Liver (tissue), 9 donors: ENCODE results near the gene NYAP1. TPM values are rescaled to one million over a fixed set of nuclear protein-coding genes. Genes with fewer than 3 reads are reported as not detected.

Experiments used
- DNase-seq: peaks from one replicate; pipeline ENCODE4 v3.0.0-alpha.2; 2017; ENCODE audit warnings: low spot score
- H3K27ac ChIP-seq, 2 donors: one replicate each; pipeline ENCODE4 v1.7.0; 2013; ENCODE audit warnings: inconsistent platforms in 2 of 2, low read length in 2 of 2, control low read depth in 1 of 2, low read depth in 1 of 2, mild to moderate bottlenecking in 1 of 2
- H3K27me3 ChIP-seq, 4 donors: one replicate each; pipeline versions ENCODE4 v1.6.1 to v1.7.0; 2013; ENCODE audit warnings: low read length in 3 of 4, inconsistent platforms in 1 of 4, mild to moderate bottlenecking in 1 of 4, moderate library complexity in 1 of 4; ENCODE audit not compliant: control insufficient read depth in 4 of 4, insufficient read depth in 4 of 4
- H3K36me3 ChIP-seq, 4 donors: one replicate each; pipeline versions ENCODE4 v1.6.1 to v1.7.0; 2013; ENCODE audit warnings: low read length in 3 of 4, mild to moderate bottlenecking in 3 of 4, low read depth in 1 of 4, moderate library complexity in 1 of 4; ENCODE audit not compliant: control insufficient read depth in 4 of 4, insufficient read depth in 3 of 4
- H3K4me1 ChIP-seq, 4 donors: one replicate each; pipeline versions ENCODE4 v1.6.1 to v1.7.0; 2013; ENCODE audit warnings: low read length in 3 of 4, mild to moderate bottlenecking in 3 of 4, moderate library complexity in 1 of 4; ENCODE audit not compliant: control insufficient read depth in 4 of 4, insufficient read depth in 4 of 4
- H3K4me3 ChIP-seq, 3 donors: one replicate each; pipeline versions ENCODE4 v1.6.1 to v1.7.0; 2013; ENCODE audit warnings: low read length in 3 of 3, control low read depth in 1 of 3, low read depth in 1 of 3, mild to moderate bottlenecking in 1 of 3
- H3K9ac ChIP-seq, 2 donors: one replicate each; pipeline ENCODE4 v1.7.0; 2013; ENCODE audit warnings: low read length in 2 of 2, mild to moderate bottlenecking in 2 of 2, moderate library complexity in 2 of 2, control low read depth in 1 of 2, low read depth in 1 of 2
- H3K9me3 ChIP-seq, 4 donors: one replicate each; pipeline versions ENCODE4 v1.6.1 to v1.7.0; 2013; ENCODE audit warnings: low read length in 3 of 4; ENCODE audit not compliant: control insufficient read depth in 4 of 4
- CTCF ChIP-seq: fragments of 150-350 bp; IDR thresholded peaks from 2 replicates; pipeline ENCODE4 v1.5.1; 2017; ENCODE audit warnings: improper control_type of control experiment, low read depth, low read length; ENCODE audit not compliant: missing input control
- FOXA1 ChIP-seq: IDR thresholded peaks from 2 replicates; pipeline ENCODE4 v1.6.1; 2016; ENCODE audit warnings: antibody characterized with exemption
- GABPA ChIP-seq, 2 donors: IDR thresholded peaks in 1 of 2; conservative IDR thresholded peaks in 1 of 2; 2 replicates each; pipeline ENCODE4 v1.6.1; 2016; ENCODE audit warnings: antibody characterized with exemption in 2 of 2, mild to moderate bottlenecking in 1 of 2, moderate library complexity in 1 of 2
- HNF4A ChIP-seq, 2 donors: conservative IDR thresholded peaks; 2 replicates each; pipeline ENCODE4 v1.6.1; 2016; ENCODE audit warnings: antibody characterized with exemption in 2 of 2, mild to moderate bottlenecking in 2 of 2
- HNF4G ChIP-seq: IDR thresholded peaks from 2 replicates; pipeline ENCODE4 v1.6.1; 2016; ENCODE audit warnings: antibody characterized with exemption
- JUND ChIP-seq, 2 donors: IDR thresholded peaks; 2 replicates each; pipeline ENCODE4 v1.6.1; 2016; ENCODE audit warnings: antibody characterized with exemption in 2 of 2
- NR2F2 ChIP-seq: IDR thresholded peaks from 2 replicates; pipeline ENCODE4 v1.6.1; 2016; ENCODE audit warnings: antibody characterized with exemption
- REST ChIP-seq: IDR thresholded peaks from 2 replicates; pipeline ENCODE4 v1.6.1; 2016; ENCODE audit warnings: antibody characterized with exemption, mild to moderate bottlenecking
- RXRA ChIP-seq, 2 donors: IDR thresholded peaks; 2 replicates each; pipeline ENCODE4 v1.6.1; 2017 to 2018; ENCODE audit warnings: antibody characterized with exemption in 2 of 2, mild to moderate bottlenecking in 1 of 2
- SP1 ChIP-seq: IDR thresholded peaks from 2 replicates; pipeline ENCODE4 v1.6.1; 2018; ENCODE audit warnings: antibody characterized with exemption, mild to moderate bottlenecking
- TAF1 ChIP-seq: conservative IDR thresholded peaks from 2 replicates; pipeline ENCODE4 v1.6.1; 2016; ENCODE audit warnings: antibody characterized with exemption, mild to moderate bottlenecking
- YY1 ChIP-seq: IDR thresholded peaks from 2 replicates; pipeline ENCODE4 v1.6.1; 2016; ENCODE audit warnings: antibody characterized with exemption, mild to moderate bottlenecking
- WGBS: extraction: QIAGEN DNeasy Blood & Tissue Kit; methylation state at CpG from one replicate; pipeline ENCODE4 v1.1.7; 2013; 5-methylcytosine and 5-hydroxymethylcytosine counted together
- polyA plus RNA-seq, 2 donors: library from polyadenylated mRNA; stranded (reverse) in 1 of 2; unstranded in 1 of 2; fragments of 200-250 nt in 1 of 2; fragments of >200 nt in 1 of 2; fragmentation: Nextera tagmentation in 1 of 2; extraction: Ambion mirVana in 1 of 2; gene quantifications; one replicate each; pipeline versions ENCODE4 v1.2.1 to v1.2.3, GENCODE V29; 2013 to 2015
- total RNA-seq, 2 donors: library from RNA; depleted of rRNA; stranded (reverse); fragments of >200 nt; gene quantifications; one replicate each; pipeline ENCODE4 v1.2.3, GENCODE V29; 2014
- TF ChIP-seq, protein P1 (sequence below): IDR thresholded peaks from 2 replicates; pipeline ENCODE4 v1.6.1; 2016; ENCODE audit warnings: antibody characterized with exemption
- donor health status: healthy.
- donor health status: healthy.
- donor health status: healthy.
- donor health status: healthy.
- donor health status: healthy.

Gene NYAP1
- total and polyA plus RNA-seq, 4 donors, result 0.08 to 0.29 (median 0.09) TPM; not detected in 1

GRCh38 chr7:100441641-100442535 is 41.8 kb upstream of the NYAP1 start:
- Histone ChIP-seq H3K4me3 (no peak overlapping the region), H3K4me1 (peaks cover 5 to 13% (median 11%) of the 10 kb centered on the region in 4 donors), H3K9ac (no peak overlapping the region), H3K36me3 (no peaks in the 10 kb centered on the region), H3K27me3 (no peaks in the 10 kb centered on the region), H3K27ac (no peak overlapping the region), H3K9me3 (no peaks in the 10 kb centered on the region)
- DNase-seq, result no peak
- no peak for TF ChIP-seq HNF4G
- TF ChIP-seq GABPA (IDR thresholded peaks at IDR 0.05 in 1 of 2, conservative IDR thresholded peaks at IDR 0.05 in 1 of 2), result no peak
- TF ChIP-seq SP1, result no peak
- TF ChIP-seq CTCF, result no peak
- TF ChIP-seq TAF1, result no peak
- TF ChIP-seq NR2F2, result no peak
- TF ChIP-seq REST, result no peak
- TF ChIP-seq, protein P1, sequence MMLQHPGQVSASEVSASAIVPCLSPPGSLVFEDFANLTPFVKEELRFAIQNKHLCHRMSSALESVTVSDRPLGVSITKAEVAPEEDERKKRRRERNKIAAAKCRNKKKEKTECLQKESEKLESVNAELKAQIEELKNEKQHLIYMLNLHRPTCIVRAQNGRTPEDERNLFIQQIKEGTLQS, result no peak
- no peak for TF ChIP-seq FOXA1
- WGBS, result 93% methylated on average over 11 of the region's 11 CpGs

- Histone ChIP-seq H3K9ac (no peak overlapping the region), H3K4me3 (no peak overlapping the region), H3K36me3 (no peaks in the 10 kb centered on the region), H3K27me3 (no peaks in the 10 kb centered on the region), H3K27ac (peak overlapping the region in 1 of 2 donors; percentile 82), H3K9me3 (no peaks in the 10 kb centered on the region), H3K4me1 (peaks cover 5 to 11% (median 10%) of the 10 kb centered on the region in 4 donors)
- DNase-seq, result no peak
- WGBS, result 96% methylated on average over 9 of the region's 9 CpGs
- TF ChIP-seq, protein P1, result no peak
- TF ChIP-seq GABPA (IDR thresholded peaks at IDR 0.05 in 1 of 2, conservative IDR thresholded peaks at IDR 0.05 in 1 of 2) (no peak), RXRA (IDR thresholded peaks at IDR 0.05) (no peak), HNF4A (conservative IDR thresholded peaks at IDR 0.05) (no peak), JUND (IDR thresholded peaks at IDR 0.05) (no peak), REST (no peak), SP1 (no peak), YY1 (no peak), TAF1 (no peak)
These were observed 40.5 kb upstream of the NYAP1 start for GRCh38 chr7:100443096-100443840.
